GM23338 (cell line): ENCODE measurements around the gene COMP. TPM values are rescaled to one million over a fixed set of nuclear protein-coding genes. Genes with fewer than 3 reads are reported as not detected.

Experiments used
- ATAC-seq: fragments of 200-7000 bp; cut with Tn5 transposase; 3 replicates; pipeline ENCODE4 v1.9.1; 2020
- DNase-seq: peaks from one replicate; pipeline ENCODE4 v3.0.0-alpha.2; 2015; ENCODE audit warnings: low spot score
- H2AFZ ChIP-seq: fragments of 200-600 bp; sonication (generic); 2 replicates; pipeline ENCODE4 v1.8.0; 2016; ENCODE audit warnings: antibody characterized with exemption, mild to moderate bottlenecking, moderate library complexity
- H3F3A ChIP-seq: fragments of 200-600 bp; sonication (generic); replicated peaks from 2 replicates; pipeline ENCODE4 v1.8.0; 2017; ENCODE audit warnings: antibody characterized with exemption, mixed run types, low read depth
- H3K27ac ChIP-seq: fragments of 200-600 bp; sonication (generic); 2 replicates; pipeline ENCODE4 v1.6.1; 2016; ENCODE audit warnings: low read depth
- H3K27me3 ChIP-seq: fragments of 200-600 bp; sonication (generic); 2 replicates; pipeline ENCODE4 v1.8.0; 2016; ENCODE audit warnings: mild to moderate bottlenecking, mixed run types, moderate library complexity; ENCODE audit not compliant: insufficient read depth
- H3K36me3 ChIP-seq: fragments of 200-600 bp; sonication (generic); 2 replicates; pipeline ENCODE4 v1.8.0; 2016; ENCODE audit warnings: mild to moderate bottlenecking; ENCODE audit not compliant: insufficient read depth
- H3K4me1 ChIP-seq: fragments of 200-600 bp; sonication (generic); 2 replicates; pipeline ENCODE4 v1.8.0; 2016; ENCODE audit warnings: mild to moderate bottlenecking, moderate library complexity; ENCODE audit not compliant: insufficient read depth
- H3K4me2 ChIP-seq: fragments of 200-600 bp; sonication (generic); 2 replicates; pipeline ENCODE4 v1.7.1; 2017; ENCODE audit warnings: mixed run types
- H3K4me3 ChIP-seq: fragments of 200-600 bp; sonication (generic); 2 replicates; pipeline ENCODE4 v1.6.1; 2016; ENCODE audit warnings: mixed run types
- H3K79me2 ChIP-seq: fragments of 200-600 bp; sonication (generic); replicated peaks from 2 replicates; pipeline ENCODE4 v1.8.0; 2017; ENCODE audit warnings: mild to moderate bottlenecking; ENCODE audit not compliant: insufficient read depth
- H3K9me2 ChIP-seq: fragments of 200-600 bp; sonication (generic); 2 replicates; pipeline ENCODE4 v1.8.0; 2017; ENCODE audit not compliant: insufficient read depth
- H4K20me1 ChIP-seq: fragments of 200-600 bp; sonication (generic); replicated peaks from 2 replicates; pipeline ENCODE4 v1.8.0; 2017; ENCODE audit warnings: mild to moderate bottlenecking; ENCODE audit not compliant: insufficient read depth
- H3K27ac Mint-ChIP-seq: 2 replicates; pipeline ENCODE4 v1.8.0; 2020; ENCODE audit warnings: inconsistent platforms, mild to moderate bottlenecking, moderate library complexity, mixed read lengths
- H3K27me3 Mint-ChIP-seq: 3 replicates; pipeline ENCODE4 v1.8.0; 2022; ENCODE audit warnings: low read depth, mild to moderate bottlenecking, moderate library complexity, mixed read lengths, inconsistent platforms; ENCODE audit not compliant: insufficient read depth, poor library complexity
- H3K36me3 Mint-ChIP-seq: 3 replicates; pipeline ENCODE4 v1.8.0; 2021; ENCODE audit warnings: low read depth, mild to moderate bottlenecking, inconsistent platforms, moderate library complexity, mixed read lengths
- H3K4me1 Mint-ChIP-seq: 3 replicates; pipeline ENCODE4 v1.8.0; 2020; ENCODE audit warnings: mild to moderate bottlenecking, inconsistent platforms, mixed read lengths
- H3K4me3 Mint-ChIP-seq: 3 replicates; pipeline ENCODE4 v1.8.0; 2021; ENCODE audit warnings: moderate library complexity, mild to moderate bottlenecking, inconsistent platforms, mixed read lengths
- H3K9me3 Mint-ChIP-seq: 3 replicates; pipeline ENCODE4 v1.8.0; 2020; ENCODE audit warnings: moderate library complexity, mild to moderate bottlenecking, inconsistent platforms, mixed read lengths
- CREB1 ChIP-seq: fragments of 250-450 bp; sonication (Bioruptor Pico); IDR thresholded peaks from 2 replicates; pipeline ENCODE4 v1.5.0; 2020; ENCODE audit warnings: low read depth, mild to moderate bottlenecking, moderate library complexity
- EZH2phosphoT487 ChIP-seq: fragments of 200-600 bp; sonication (generic); IDR thresholded peaks from one replicate; pipeline ENCODE4 v1.8.1; 2018; ENCODE audit warnings: antibody characterized with exemption; ENCODE audit not compliant: unreplicated experiment
- JUNB ChIP-seq: IDR thresholded peaks from one replicate; pipeline ENCODE4 v1.6.1; 2016; ENCODE audit warnings: antibody characterized with exemption; ENCODE audit not compliant: unreplicated experiment
- POLR2AphosphoS5 ChIP-seq: IDR thresholded peaks from 2 replicates; pipeline ENCODE4 v1.6.1; 2016; ENCODE audit warnings: antibody characterized with exemption, low read depth
- STAT1 ChIP-seq: IDR thresholded peaks from one replicate; pipeline ENCODE4 v1.6.1; 2016; ENCODE audit warnings: antibody characterized with exemption; ENCODE audit not compliant: unreplicated experiment
- ZNF114 ChIP-seq: fragments of 250-450 bp; sonication (Bioruptor Pico); IDR thresholded peaks from 2 replicates; pipeline ENCODE4 v1.5.0; 2020; ENCODE audit warnings: mild to moderate bottlenecking, moderate library complexity
- polyA plus RNA-seq: library from polyadenylated mRNA; unstranded; fragments of >200 nt; fragmentation: Nextera tagmentation; extraction: Ambion mirVana; gene quantifications from 2 replicates; pipeline ENCODE4 v1.2.1, GENCODE V29; 2016
- total RNA-seq: library from RNA; depleted of rRNA; stranded (reverse); fragments of >200 nt; shearing (Covaris generic); gene quantifications from 2 replicates; pipeline ENCODE4 v1.2.3, GENCODE V29; 2014
- TF ChIP-seq, protein P1 (sequence below): IDR thresholded peaks from one replicate; pipeline ENCODE4 v1.6.1; 2018; ENCODE audit warnings: antibody characterized with exemption; ENCODE audit not compliant: unreplicated experiment
- TF ChIP-seq, protein P2 (sequence below): fragments of 250-450 bp; sonication (Bioruptor Pico); IDR thresholded peaks from 2 replicates; pipeline ENCODE4 v1.5.0; 2020; ENCODE audit warnings: mild to moderate bottlenecking, moderate library complexity
- TF ChIP-seq, protein P3 (sequence below): IDR thresholded peaks from 2 replicates; pipeline ENCODE4 v1.6.1; 2016; ENCODE audit warnings: antibody characterized with exemption
- TF ChIP-seq, protein P4 (sequence below), 2 experiments: fragments of 200-600 bp in 1 of 2; sonication (generic) in 1 of 2; conservative IDR thresholded peaks; 2 replicates each; pipeline versions ENCODE4 v1.5.1 to v1.6.1; 2016 to 2017; ENCODE audit warnings: antibody characterized with exemption in 2 of 2, low read depth in 2 of 2, mild to moderate bottlenecking in 2 of 2, moderate library complexity in 1 of 2

Gene COMP
- total and polyA plus RNA-seq, 2 experiments from 2014 or later = 0.58 to 0.63 TPM

DNA sequence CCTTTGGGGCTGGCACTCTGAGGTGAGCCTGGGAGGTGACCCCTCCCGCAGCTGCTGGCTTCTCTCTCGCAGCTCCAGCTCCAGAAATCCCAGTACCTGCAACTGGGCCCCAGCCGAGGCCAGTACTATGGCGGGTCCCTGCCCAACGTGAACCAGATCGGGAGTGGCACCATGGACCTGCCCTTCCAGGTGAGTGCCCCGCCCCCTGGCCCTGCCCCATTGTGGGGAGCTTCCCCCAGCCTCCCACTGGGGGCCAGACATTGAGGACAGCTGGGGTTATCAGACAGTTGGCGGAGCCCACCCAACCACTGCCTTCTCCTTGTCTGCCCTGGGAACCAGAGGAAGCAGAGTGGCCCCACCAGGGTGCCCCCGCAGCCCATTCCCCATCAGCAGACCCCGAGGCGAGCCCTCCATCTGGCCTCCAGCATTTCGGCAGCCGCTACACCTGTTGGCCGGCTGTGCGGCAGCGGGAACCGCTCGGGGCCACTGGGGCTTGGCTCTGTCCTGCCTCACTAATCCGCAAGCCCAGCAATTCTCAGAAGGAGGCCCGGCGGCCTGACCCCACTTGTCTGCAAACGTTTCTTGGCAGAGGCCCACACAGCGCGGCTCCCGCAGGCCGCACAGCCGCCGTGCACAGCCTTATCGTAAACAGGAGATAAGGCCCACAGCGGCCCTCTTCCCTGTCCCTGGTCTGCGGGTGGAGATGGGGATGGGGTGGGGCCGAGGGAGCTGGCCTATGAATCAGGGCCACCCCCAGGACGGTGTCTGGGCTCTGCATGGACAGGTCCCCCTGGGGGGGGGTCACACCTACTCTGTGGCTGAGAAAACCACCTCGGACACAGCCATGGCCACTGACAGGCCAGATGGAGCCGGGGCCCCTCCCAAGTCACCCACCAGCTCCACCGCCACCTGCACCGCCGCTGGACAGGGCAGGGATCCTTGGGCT, 48.0 kb downstream of the COMP start:
- H3K4me3 ChIP-seq = no peak overlapping the region
- DNase-seq (no peak), ATAC-seq (no peak; the same call in 2 of the 3 replicates)
- no peak overlapping the region for H3K27ac ChIP-seq
- no peaks in the 10 kb centered on the region for H3K9me2 ChIP-seq
- H3K36me3 ChIP-seq = no peaks in the 10 kb centered on the region
- Mint-ChIP-seq H3K4me1 (peaks cover 5% of the 10 kb centered on the region; the same call in 2 of the 3 replicates), H3K27ac (no peak overlapping the region), H3K36me3 (no peaks in the 10 kb centered on the region), H3K9me3 (no peaks in the 10 kb centered on the region), H3K4me3 (no peak overlapping the region), H3K27me3 (peaks cover 9% of the 10 kb centered on the region)
- H3K79me2 ChIP-seq = no peaks in the 10 kb centered on the region
- H3F3A ChIP-seq = no peaks in the 10 kb centered on the region
- H3K4me2 ChIP-seq = no peak overlapping the region
- H3K4me1 ChIP-seq = no peaks in the 10 kb centered on the region; the same call in 1 of the 2 replicates
- no peak for TF ChIP-seq ZNF114 (CRISPR knock-in tag)
- TF ChIP-seq STAT1 = no peak
- TF ChIP-seq JUNB = no peak
- TF ChIP-seq, protein P1, sequence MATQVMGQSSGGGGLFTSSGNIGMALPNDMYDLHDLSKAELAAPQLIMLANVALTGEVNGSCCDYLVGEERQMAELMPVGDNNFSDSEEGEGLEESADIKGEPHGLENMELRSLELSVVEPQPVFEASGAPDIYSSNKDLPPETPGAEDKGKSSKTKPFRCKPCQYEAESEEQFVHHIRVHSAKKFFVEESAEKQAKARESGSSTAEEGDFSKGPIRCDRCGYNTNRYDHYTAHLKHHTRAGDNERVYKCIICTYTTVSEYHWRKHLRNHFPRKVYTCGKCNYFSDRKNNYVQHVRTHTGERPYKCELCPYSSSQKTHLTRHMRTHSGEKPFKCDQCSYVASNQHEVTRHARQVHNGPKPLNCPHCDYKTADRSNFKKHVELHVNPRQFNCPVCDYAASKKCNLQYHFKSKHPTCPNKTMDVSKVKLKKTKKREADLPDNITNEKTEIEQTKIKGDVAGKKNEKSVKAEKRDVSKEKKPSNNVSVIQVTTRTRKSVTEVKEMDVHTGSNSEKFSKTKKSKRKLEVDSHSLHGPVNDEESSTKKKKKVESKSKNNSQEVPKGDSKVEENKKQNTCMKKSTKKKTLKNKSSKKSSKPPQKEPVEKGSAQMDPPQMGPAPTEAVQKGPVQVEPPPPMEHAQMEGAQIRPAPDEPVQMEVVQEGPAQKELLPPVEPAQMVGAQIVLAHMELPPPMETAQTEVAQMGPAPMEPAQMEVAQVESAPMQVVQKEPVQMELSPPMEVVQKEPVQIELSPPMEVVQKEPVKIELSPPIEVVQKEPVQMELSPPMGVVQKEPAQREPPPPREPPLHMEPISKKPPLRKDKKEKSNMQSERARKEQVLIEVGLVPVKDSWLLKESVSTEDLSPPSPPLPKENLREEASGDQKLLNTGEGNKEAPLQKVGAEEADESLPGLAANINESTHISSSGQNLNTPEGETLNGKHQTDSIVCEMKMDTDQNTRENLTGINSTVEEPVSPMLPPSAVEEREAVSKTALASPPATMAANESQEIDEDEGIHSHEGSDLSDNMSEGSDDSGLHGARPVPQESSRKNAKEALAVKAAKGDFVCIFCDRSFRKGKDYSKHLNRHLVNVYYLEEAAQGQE = no peak
- TF ChIP-seq POLR2AphosphoS5 = no peak
- TF ChIP-seq, protein P2, sequence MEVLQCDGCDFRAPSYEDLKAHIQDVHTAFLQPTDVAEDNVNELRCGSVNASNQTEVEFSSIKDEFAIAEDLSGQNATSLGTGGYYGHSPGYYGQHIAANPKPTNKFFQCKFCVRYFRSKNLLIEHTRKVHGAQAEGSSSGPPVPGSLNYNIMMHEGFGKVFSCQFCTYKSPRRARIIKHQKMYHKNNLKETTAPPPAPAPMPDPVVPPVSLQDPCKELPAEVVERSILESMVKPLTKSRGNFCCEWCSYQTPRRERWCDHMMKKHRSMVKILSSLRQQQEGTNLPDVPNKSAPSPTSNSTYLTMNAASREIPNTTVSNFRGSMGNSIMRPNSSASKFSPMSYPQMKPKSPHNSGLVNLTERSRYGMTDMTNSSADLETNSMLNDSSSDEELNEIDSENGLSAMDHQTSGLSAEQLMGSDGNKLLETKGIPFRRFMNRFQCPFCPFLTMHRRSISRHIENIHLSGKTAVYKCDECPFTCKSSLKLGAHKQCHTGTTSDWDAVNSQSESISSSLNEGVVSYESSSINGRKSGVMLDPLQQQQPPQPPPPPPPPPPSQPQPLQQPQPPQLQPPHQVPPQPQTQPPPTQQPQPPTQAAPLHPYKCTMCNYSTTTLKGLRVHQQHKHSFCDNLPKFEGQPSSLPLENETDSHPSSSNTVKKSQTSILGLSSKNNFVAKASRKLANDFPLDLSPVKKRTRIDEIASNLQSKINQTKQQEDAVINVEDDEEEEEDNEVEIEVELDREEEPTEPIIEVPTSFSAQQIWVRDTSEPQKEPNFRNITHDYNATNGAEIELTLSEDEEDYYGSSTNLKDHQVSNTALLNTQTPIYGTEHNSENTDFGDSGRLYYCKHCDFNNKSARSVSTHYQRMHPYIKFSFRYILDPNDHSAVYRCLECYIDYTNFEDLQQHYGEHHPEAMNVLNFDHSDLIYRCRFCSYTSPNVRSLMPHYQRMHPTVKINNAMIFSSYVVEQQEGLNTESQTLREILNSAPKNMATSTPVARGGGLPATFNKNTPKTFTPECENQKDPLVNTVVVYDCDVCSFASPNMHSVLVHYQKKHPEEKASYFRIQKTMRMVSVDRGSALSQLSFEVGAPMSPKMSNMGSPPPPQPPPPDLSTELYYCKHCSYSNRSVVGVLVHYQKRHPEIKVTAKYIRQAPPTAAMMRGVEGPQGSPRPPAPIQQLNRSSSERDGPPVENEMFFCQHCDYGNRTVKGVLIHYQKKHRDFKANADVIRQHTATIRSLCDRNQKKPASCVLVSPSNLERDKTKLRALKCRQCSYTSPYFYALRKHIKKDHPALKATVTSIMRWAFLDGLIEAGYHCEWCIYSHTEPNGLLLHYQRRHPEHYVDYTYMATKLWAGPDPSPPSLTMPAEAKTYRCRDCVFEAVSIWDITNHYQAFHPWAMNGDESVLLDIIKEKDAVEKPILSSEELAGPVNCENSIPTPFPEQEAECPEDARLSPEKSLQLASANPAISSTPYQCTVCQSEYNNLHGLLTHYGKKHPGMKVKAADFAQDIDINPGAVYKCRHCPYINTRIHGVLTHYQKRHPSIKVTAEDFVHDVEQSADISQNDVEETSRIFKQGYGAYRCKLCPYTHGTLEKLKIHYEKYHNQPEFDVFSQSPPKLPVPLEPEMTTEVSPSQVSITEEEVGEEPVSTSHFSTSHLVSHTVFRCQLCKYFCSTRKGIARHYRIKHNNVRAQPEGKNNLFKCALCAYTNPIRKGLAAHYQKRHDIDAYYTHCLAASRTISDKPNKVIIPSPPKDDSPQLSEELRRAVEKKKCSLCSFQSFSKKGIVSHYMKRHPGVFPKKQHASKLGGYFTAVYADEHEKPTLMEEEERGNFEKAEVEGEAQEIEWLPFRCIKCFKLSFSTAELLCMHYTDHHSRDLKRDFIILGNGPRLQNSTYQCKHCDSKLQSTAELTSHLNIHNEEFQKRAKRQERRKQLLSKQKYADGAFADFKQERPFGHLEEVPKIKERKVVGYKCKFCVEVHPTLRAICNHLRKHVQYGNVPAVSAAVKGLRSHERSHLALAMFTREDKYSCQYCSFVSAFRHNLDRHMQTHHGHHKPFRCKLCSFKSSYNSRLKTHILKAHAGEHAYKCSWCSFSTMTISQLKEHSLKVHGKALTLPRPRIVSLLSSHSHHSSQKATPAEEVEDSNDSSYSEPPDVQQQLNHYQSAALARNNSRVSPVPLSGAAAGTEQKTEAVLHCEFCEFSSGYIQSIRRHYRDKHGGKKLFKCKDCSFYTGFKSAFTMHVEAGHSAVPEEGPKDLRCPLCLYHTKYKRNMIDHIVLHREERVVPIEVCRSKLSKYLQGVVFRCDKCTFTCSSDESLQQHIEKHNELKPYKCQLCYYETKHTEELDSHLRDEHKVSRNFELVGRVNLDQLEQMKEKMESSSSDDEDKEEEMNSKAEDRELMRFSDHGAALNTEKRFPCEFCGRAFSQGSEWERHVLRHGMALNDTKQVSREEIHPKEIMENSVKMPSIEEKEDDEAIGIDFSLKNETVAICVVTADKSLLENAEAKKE (CRISPR knock-in tag) = no peak
- no peak for TF ChIP-seq EZH2phosphoT487
- TF ChIP-seq, protein P3, sequence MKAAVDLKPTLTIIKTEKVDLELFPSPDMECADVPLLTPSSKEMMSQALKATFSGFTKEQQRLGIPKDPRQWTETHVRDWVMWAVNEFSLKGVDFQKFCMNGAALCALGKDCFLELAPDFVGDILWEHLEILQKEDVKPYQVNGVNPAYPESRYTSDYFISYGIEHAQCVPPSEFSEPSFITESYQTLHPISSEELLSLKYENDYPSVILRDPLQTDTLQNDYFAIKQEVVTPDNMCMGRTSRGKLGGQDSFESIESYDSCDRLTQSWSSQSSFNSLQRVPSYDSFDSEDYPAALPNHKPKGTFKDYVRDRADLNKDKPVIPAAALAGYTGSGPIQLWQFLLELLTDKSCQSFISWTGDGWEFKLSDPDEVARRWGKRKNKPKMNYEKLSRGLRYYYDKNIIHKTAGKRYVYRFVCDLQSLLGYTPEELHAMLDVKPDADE = no peak
- no peak for TF ChIP-seq CREB1 (CRISPR knock-in tag)
- TF ChIP-seq, protein P4, sequence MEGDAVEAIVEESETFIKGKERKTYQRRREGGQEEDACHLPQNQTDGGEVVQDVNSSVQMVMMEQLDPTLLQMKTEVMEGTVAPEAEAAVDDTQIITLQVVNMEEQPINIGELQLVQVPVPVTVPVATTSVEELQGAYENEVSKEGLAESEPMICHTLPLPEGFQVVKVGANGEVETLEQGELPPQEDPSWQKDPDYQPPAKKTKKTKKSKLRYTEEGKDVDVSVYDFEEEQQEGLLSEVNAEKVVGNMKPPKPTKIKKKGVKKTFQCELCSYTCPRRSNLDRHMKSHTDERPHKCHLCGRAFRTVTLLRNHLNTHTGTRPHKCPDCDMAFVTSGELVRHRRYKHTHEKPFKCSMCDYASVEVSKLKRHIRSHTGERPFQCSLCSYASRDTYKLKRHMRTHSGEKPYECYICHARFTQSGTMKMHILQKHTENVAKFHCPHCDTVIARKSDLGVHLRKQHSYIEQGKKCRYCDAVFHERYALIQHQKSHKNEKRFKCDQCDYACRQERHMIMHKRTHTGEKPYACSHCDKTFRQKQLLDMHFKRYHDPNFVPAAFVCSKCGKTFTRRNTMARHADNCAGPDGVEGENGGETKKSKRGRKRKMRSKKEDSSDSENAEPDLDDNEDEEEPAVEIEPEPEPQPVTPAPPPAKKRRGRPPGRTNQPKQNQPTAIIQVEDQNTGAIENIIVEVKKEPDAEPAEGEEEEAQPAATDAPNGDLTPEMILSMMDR (conservative IDR thresholded peaks at IDR 0.05; ENCODE audit: low read depth in 2 of 2) = no peak
- H3K27me3 ChIP-seq = no peaks in the 10 kb centered on the region
- H4K20me1 ChIP-seq = no peaks in the 10 kb centered on the region; the same call in 1 of the 2 replicates
- no peak overlapping the region for H2AFZ ChIP-seq
